ENCODE data around the gene SPDEF.
A peak's percentile ranks its signal among the peaks of the same experiment; 100 is the strongest.

The SPDEF gene

DNA sequence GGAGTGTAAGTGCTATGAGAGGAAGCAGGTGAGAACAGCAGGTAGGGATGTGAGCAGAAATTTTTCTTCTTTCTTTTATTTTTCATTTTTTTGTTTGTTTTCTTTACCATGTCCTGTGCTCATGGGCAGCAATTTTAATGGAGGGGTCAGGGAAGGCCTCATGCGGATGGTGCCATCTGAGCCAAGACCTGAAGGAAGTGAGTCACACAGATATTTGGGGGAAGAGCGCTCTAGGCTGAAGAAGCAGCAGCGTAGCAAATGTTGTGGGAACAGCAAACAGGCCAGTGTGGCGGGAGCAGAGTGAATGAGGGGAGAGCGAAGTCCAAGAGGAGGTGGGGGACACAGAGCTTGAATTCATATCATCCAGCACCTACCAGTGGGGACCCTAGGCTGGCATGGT lies 12.7 kb downstream of the SPDEF start:
- no peak for DNase-seq

DNA sequence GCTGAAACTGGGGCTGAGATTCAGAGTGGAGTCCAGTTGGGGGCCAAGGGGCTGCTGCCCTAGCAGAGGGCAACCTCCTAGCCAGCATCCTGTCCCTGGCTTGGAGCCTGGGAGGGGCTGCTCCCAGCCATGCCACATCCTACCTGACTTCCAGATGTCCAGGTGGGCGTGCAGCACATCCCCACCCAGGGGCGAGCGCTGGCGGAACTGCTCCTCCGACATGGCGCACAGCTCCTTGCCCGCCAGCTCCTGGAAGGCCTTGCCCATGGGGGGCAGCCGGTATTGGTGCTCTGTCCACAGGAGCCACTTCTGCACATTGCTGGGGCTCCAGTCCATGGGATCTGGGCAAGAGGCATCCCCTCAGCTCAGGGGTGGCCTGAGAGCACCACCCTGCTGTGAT lies 15.3 kb downstream of the SPDEF start:
- DNase-seq, result no peak

DNA sequence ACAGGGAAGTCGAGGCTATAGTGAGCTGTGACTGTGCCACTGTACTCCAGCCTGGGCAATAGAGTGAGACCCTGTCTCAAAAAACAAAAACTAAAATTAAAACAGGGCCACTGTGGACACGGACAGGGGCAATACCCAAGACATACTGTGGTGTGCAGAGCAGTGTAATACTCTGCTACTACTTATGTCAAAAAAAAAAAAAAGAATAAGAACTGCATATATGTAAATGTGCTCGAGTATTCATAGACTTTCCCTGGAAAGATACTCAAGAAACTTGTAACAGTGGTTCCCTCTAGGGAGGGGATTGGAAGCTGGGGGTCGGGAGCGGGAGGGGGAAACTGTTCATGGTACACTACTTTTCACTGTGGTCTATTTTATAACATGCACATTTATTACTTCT lies 15.9 kb downstream of the SPDEF start:
- no peak for DNase-seq

GRCh38 chr6:34539181-34539580 lies 16.9 kb downstream of the SPDEF start:
- DNase-seq, result no peak

DNA sequence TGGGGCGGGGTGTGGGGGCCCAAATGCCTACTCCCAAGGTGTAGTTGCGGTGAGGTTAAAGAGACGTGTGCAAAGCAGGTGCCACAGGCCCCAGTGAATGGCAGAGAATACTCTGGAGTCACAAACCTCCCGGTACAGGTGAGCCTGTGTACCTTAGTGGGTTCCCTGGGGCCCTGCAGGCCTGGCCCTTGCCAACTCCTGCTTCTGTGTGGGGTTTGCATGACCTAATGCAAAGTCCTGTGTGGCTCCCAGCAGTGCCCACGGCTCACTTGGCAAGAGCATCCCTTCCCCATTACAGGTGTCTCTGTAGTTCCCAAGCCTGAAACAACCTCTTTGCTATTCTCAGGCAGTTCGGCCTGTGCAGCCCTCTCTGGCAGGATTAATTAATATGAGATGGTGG lies 17.5 kb downstream of the SPDEF start:
- DNase-seq, result no peak

DNA sequence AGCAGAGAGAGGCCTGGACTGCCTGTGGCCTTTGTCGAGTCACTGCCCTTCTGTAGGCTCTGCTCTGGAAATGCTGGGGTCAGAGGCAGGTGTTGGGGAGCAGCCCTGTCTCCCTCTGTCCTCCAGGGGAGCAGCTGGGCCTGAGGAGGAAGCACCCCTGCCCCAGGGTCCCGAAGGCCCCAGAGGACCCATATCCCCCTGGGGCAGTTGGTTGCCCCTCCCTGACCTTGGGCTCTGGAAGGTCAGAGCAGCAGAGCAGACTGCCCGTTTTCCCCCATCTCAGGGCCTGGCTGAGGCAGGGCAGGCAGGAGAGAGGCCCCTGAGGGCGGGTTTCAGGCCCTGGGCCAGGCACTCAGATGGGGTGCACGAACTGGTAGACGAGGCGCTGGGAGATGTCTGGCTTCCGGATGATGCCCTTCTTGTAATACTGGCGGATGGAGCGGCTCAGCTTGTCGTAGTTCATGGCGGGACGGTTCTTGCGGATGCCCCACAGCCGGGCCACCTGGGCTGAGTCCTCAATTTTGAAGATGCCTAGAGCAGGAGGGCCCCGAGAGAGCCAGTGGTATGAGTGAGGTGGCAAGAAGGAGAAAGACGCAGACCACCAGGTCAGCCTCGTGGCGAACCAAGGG lies 18.1 kb downstream of the SPDEF start:
- no peak for DNase-seq

GRCh38 chr6:34536959-34537848 lies 18.9 kb downstream of the SPDEF start:
- no peak for DNase-seq

GRCh38 chr6:34536251-34536958 lies 19.7 kb downstream of the SPDEF start:
- peak; percentile 47 to 84 for DNase-seq

GRCh38 chr6:34535646-34536045 lies 20.5 kb downstream of the SPDEF start:
- DNase-seq, result no peak

DNA sequence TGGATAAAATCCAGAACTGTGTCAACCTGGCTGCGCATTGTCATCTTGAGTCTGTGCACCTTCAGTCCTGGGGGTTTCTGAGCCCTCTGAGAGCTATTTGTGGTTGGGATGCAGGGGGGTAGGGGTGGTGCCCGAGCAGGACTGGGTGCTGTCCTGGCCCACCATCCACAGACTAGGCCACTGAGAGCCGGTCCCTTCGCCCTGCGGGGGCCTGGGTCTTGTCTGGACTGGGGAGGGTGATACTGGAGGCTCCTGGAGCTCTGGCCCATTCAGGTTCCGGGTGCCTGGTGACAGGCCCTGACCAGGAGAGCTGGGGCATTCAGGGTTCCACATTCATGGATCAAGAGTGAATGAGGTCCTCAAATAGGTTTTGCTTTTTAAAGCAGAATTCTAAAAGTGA lies 20.9 kb downstream of the SPDEF start:
- DNase-seq, result no peak

DNA sequence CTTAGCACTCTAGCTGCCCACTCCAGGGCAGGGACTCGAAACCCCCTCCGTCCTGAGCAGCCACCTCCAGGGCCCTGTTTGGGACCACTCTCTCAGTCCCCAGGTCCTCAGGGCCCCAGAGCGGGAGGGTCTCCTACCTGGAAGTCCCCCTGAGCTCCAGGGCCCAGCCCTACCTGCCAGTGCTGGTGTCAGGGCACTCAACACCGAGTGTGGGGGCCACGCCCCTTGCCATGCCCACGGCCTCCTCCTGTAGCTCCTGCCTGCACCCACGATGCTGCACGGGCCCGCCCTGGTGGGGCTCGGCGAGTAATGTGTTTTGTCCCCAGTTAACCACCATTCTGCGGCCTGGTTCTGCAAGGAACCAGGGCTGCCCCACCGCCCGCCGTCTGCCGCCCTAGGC lies 21.5 kb downstream of the SPDEF start:
- no peak for DNase-seq

DNA sequence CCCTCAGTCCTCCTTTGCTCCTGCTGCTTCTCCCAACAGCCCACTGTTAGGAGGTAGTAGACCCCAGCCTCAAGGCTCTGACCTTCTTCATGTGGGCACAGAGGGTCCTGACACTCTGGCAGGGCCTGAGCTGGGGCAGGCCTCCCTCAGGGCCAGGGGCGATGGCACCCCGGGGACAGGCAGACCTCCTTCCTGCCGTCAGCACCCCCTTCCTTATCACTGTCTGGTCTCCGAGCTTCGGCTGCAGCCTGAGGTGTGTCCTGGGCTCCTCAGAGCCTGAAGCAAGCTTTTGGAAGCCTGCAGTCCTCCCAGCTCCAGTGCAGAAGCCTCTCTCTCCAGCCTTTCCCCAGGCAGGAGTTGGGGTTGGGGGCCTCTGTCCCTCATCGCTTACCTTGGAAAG lies 22.0 kb downstream of the SPDEF start:
- no peak for DNase-seq

- DNase-seq, result no peak
Measured at GRCh38 chr6:34532230-34532629, 23.9 kb downstream of the SPDEF start.

GRCh38 chr6:34531580-34532201 lies 24.4 kb downstream of the SPDEF start:
- DNase-seq, result no peak

DNA sequence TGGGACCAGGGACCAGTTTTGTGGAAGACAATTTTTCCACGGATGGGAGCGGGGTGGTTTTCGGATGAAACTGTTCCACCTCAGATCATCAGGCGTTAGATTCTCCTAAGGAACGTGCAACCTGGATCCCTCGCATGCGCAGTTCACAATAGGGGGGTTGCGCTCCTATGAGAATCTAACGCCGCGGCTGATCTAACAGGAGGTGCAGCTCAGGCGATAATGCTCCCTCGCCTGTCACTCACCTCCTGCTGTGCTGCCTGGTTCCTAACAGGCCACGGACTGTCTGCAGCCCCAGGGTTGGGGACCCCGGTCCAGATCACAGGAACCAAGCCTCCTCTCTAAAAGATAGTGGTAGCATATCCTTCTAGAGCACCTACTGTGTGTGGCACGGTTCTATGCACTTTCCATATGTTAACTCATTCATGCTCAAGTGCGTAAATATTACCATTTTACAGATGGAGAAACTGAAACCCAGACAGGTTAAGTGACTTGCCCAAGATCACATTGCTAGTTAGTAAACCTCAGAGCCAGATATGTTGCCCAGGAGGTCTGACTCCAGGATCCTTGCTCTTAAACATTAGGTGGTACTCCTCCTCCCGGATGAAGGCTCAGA lies 25.3 kb downstream of the SPDEF start:
- DNase-seq, result no peak

DNA sequence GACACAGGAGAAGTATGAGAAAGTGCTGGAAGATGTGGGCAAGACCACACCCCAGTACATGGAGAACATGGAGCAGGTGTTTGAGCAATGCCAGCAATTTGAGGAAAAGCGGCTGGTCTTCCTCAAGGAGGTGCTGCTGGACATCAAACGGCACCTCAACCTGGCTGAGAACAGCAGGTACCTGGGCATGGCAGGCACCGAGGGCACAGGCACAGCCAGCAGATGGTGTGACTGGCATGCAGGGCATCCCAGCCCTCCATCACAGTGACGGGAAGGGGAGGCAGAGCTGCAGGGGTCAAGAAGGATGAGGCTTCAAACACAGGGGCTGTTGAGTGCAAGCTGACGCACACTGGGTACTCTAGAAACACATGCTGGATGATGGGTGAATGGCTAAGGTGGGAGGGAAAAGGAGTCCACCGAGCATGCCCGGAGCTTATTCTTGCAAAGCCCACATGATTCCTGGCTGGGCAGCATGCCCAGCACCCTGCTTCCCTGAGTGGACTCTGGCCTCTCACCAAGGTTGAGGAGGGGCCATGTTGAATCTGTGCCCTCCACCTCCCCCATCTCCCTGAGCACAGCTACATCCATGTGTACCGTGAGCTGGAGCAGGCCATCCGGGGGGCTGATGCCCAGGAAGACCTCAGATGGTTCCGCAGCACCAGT lies 26.3 kb downstream of the SPDEF start:
- DNase-seq, result peak in 1 of 2 experiments; percentile 33

DNA sequence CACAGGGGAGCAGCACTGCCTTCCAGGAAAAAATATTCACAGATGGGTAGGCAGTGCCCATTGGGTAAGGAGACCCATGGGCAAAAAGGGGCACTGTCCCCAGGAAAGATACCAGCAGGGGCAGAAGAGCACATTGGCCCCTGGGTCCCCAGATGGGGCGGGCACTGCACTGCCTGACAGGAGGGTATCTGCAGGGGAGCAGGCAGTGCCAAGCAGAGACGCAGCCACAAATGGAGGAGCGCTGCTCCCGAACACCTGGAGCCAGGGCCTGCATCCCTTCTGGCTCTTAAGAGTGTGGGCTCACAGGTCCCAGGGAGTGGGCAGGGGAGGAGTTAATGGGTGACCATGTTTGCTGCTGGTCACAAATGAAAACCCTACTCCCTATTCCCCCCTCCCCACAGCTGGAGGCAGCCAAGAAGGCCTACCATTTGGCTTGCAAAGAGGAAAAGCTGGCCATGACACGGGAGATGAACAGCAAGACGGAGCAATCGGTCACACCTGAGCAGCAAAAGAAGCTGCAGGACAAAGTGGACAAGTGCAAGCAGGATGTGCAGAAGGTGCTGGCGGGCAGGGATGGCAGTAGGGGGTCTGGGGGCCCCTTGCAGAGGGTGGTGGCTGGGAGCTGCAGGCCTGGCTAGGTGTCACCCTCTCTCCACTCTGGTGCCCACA lies 27.0 kb downstream of the SPDEF start:
- DNase-seq, result no peak

DNA sequence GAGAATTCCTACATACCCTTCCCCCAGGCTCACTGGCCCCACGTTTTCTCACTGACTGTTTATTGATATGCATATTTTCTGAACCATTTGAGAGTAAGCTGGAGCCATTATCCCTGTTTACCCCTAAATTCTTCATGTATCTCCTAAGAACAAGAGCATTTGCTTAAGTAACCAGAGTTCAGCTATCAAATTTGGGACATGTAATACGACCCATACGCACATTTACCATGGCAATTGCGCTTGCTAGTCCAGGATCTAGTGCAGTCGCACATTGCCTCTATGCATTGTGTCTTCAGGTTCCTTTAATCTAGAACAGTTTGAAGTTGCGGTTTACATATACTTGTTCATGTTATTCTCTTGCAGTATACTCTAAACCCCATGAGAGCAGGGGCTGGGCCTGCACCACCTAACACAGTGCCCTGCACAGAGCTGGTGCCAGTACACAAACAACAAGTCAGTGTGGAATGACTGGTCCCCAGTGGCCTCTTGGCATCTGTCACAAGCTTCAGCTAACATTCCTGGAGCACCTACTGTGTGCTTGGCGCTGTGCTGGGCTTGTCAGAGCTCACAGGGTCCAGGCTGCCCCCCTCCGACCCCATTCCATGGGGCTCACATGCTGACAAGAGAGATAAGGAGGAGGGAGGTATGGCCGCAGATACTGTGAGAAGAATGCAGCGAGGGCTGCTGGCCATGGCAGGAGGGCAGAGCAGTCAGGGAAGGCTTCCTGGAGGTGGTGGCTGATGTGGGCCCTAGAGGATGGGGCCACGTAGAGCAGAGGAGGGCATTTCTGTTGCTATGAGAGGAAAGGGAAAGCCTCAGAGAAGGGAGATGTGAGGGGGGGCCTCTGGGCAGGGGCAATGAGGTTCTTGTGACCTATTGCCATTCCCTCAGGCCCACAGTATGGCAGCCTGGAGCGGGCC lies 28.1 kb downstream of the SPDEF start:
- DNase-seq, result no peak

DNA sequence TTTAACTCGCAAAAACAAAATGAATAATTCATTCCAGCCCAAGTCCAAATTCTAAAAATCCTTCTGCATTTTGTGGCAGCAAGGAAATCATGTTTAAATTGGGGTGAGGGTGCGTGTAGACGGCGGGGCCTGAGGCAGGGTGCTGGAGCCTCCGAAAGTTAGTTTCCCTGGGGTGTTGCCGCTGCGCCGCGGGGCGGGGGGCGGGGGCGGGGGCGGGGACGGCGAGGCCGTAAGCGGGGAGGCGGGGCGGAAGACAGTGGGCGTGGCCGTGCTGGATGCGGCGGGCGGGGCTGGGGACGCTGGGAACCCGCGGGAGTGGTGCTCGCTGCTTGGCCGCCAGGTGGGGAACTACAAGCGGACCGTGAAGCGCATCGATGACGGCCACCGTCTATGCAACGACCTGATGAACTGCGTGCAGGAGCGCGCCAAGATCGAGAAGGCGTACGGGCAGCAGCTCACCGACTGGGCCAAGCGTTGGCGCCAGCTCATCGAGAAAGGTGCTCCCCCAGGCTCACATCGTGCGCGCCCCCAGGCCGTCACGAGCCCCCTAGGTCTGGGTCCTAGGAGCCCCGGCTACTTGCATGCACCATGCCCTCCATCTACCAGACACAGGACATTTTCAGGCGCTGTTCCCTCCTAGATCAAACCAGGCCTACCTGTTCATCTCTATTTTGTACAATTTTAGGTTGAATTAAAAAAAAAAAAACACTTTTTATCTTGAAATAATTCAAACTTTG lies 29.0 kb downstream of the SPDEF start:
- peak; percentile 47 to 87 for DNase-seq
